Neural cell (in vitro differentiated cells): ENCODE measurements around the gene HOMER2. TPM values are rescaled to one million over a fixed set of nuclear protein-coding genes. Genes with fewer than 3 reads are reported as not detected.

ENCODE experiments used
- H2AFZ ChIP-seq: fragments of 200-600, 300-800 bp; sonication (generic), shearing (Covaris generic); 2 replicates; pipeline ENCODE4 v1.6.0; 2014; ENCODE audit warnings: low read depth, mild to moderate bottlenecking, antibody characterized with exemption, low read length, moderate library complexity
- H3F3A ChIP-seq: fragments of 200-600 bp; shearing (Covaris generic); 2 replicates; pipeline ENCODE4 v1.6.1; 2016; ENCODE audit warnings: mild to moderate bottlenecking, moderate library complexity, mixed read lengths, antibody characterized with exemption, low read length; ENCODE audit not compliant: insufficient read depth, poor library complexity, severe bottlenecking
- H3K27ac ChIP-seq: fragments of 200-600, 300-800 bp; sonication (generic), shearing (Covaris generic); 2 replicates; pipeline ENCODE4 v1.5.1; 2014; ENCODE audit warnings: mild to moderate bottlenecking, low read length, moderate library complexity
- H3K27me3 ChIP-seq: fragments of 300-800, 200-600 bp; sonication (generic), shearing (Covaris generic); 2 replicates; pipeline ENCODE4 v1.6.0; 2014; ENCODE audit warnings: mild to moderate bottlenecking, low read depth, low read length, moderate library complexity; ENCODE audit not compliant: insufficient read depth
- H3K36me3 ChIP-seq: fragments of 300-800, 200-600 bp; sonication (generic), shearing (Covaris generic); 2 replicates; pipeline ENCODE4 v1.5.1; 2014; ENCODE audit warnings: mild to moderate bottlenecking, antibody characterized with exemption, low read length, moderate library complexity; ENCODE audit not compliant: insufficient read depth
- H3K4me2 ChIP-seq: fragments of 300-800, 200-600 bp; sonication (generic), shearing (Covaris generic); 2 replicates; pipeline ENCODE4 v1.6.0; 2014; ENCODE audit warnings: mild to moderate bottlenecking, low read length
- H3K4me3 ChIP-seq: fragments of 300-800, 200-600 bp; sonication (generic), shearing (Covaris generic); 2 replicates; pipeline ENCODE4 v1.5.1; 2014; ENCODE audit warnings: mild to moderate bottlenecking, low read length, moderate library complexity
- H3K79me2 ChIP-seq: fragments of 200-600 bp; shearing (Covaris generic); replicated peaks from 2 replicates; pipeline ENCODE4 v1.6.0; 2014; ENCODE audit warnings: mild to moderate bottlenecking, low read length, moderate library complexity; ENCODE audit not compliant: insufficient read depth
- H3K9ac ChIP-seq: fragments of 300-800, 200-600 bp; sonication (generic), shearing (Covaris generic); 2 replicates; pipeline ENCODE4 v1.6.1; 2016; ENCODE audit warnings: mild to moderate bottlenecking, low read length, mixed read lengths
- H3K9me2 ChIP-seq: fragments of 200-600 bp; shearing (Covaris generic); 2 replicates; pipeline ENCODE4 v1.6.1; 2016; ENCODE audit warnings: mild to moderate bottlenecking, low read length, mixed read lengths; ENCODE audit not compliant: insufficient read depth
- H3K9me3 ChIP-seq: fragments of 200-600, 300-800 bp; sonication (generic), shearing (Covaris generic); 2 replicates; pipeline ENCODE4 v1.6.1; 2016; ENCODE audit warnings: mild to moderate bottlenecking, mixed run types, low read length, moderate library complexity, mixed read lengths
- H4K20me1 ChIP-seq: fragments of 200-600 bp; shearing (Covaris generic); 2 replicates; pipeline ENCODE4 v1.6.1; 2016; ENCODE audit warnings: mild to moderate bottlenecking, mixed run types; ENCODE audit not compliant: insufficient read depth
- CTCF ChIP-seq: fragments of 450-650 bp; IDR thresholded peaks from 2 replicates; pipeline ENCODE4 v1.5.1; 2014; ENCODE audit warnings: antibody characterized with exemption, mild to moderate bottlenecking, moderate library complexity; ENCODE audit not compliant: poor library complexity, severe bottlenecking
- EP300 ChIP-seq: fragments of 450-650 bp; conservative IDR thresholded peaks from 2 replicates; pipeline ENCODE4 v1.6.1; 2014; ENCODE audit warnings: antibody characterized with exemption, mild to moderate bottlenecking, moderate library complexity; ENCODE audit not compliant: poor library complexity, severe bottlenecking
- EZH2 ChIP-seq: fragments of 200-600, 300-800 bp; shearing (Covaris generic), sonication (generic); IDR thresholded peaks from 2 replicates; pipeline ENCODE4 v1.6.1; 2014; ENCODE audit warnings: antibody characterized with exemption, low read length, borderline replicate concordance, mild to moderate bottlenecking; ENCODE audit not compliant: insufficient read depth, poor library complexity, severe bottlenecking
- MXI1 ChIP-seq: fragments of 450-650 bp; conservative IDR thresholded peaks from 2 replicates; pipeline ENCODE4 v1.6.1; 2014; ENCODE audit warnings: antibody characterized with exemption, mild to moderate bottlenecking; ENCODE audit not compliant: poor library complexity, severe bottlenecking
- POLR2AphosphoS5 ChIP-seq: IDR thresholded peaks from 2 replicates; pipeline ENCODE4 v1.6.1; 2012
- RAD21 ChIP-seq: fragments of 450-650 bp; conservative IDR thresholded peaks from 2 replicates; pipeline ENCODE4 v1.6.1; 2014; ENCODE audit warnings: antibody characterized with exemption, mild to moderate bottlenecking, moderate library complexity
- SMC3 ChIP-seq: fragments of 450-650 bp; conservative IDR thresholded peaks from 2 replicates; pipeline ENCODE4 v1.6.1; 2014; ENCODE audit warnings: antibody characterized with exemption, mild to moderate bottlenecking, moderate library complexity; ENCODE audit not compliant: poor library complexity
- TAF1 ChIP-seq: IDR thresholded peaks from 2 replicates; pipeline ENCODE4 v1.6.1; 2012; ENCODE audit warnings: low read depth
- polyA plus RNA-seq: library from polyadenylated mRNA; depleted of rRNA; stranded (reverse); fragments of >200 nt; gene quantifications from 2 replicates; pipeline ENCODE4 v1.2.3, GENCODE V29; 2014
- TF ChIP-seq, protein P1 (sequence below): IDR thresholded peaks from 2 replicates; pipeline ENCODE4 v1.6.1; 2012; ENCODE audit warnings: borderline replicate concordance

Gene HOMER2
- polyA plus RNA-seq, 1 donor from 2014 or later = 21.7 TPM

GRCh38 chr15:82928711-82929110 lies 23.8 kb downstream of the HOMER2 start:
- Histone ChIP-seq H3F3A (no peaks in the 10 kb centered on the region), H3K79me2 (no peaks in the 10 kb centered on the region), H3K36me3 (no peaks in the 10 kb centered on the region), H3K9me2 (no peaks in the 10 kb centered on the region), H3K4me2 (no peak overlapping the region), H3K4me3 (no peak overlapping the region), H2AFZ (no peak overlapping the region), H3K9ac (no peak overlapping the region), H3K9me3 (no peaks in the 10 kb centered on the region), H4K20me1 (no peaks in the 10 kb centered on the region), H3K27ac (no peak overlapping the region), H3K27me3 (no peaks in the 10 kb centered on the region)
- TF ChIP-seq MXI1 (no peak), SMC3 (no peak), EZH2 (no peak), POLR2AphosphoS5 (no peak), CTCF (no peak), RAD21 (no peak), EP300 (no peak), TAF1 (no peak)
- TF ChIP-seq, protein P1, sequence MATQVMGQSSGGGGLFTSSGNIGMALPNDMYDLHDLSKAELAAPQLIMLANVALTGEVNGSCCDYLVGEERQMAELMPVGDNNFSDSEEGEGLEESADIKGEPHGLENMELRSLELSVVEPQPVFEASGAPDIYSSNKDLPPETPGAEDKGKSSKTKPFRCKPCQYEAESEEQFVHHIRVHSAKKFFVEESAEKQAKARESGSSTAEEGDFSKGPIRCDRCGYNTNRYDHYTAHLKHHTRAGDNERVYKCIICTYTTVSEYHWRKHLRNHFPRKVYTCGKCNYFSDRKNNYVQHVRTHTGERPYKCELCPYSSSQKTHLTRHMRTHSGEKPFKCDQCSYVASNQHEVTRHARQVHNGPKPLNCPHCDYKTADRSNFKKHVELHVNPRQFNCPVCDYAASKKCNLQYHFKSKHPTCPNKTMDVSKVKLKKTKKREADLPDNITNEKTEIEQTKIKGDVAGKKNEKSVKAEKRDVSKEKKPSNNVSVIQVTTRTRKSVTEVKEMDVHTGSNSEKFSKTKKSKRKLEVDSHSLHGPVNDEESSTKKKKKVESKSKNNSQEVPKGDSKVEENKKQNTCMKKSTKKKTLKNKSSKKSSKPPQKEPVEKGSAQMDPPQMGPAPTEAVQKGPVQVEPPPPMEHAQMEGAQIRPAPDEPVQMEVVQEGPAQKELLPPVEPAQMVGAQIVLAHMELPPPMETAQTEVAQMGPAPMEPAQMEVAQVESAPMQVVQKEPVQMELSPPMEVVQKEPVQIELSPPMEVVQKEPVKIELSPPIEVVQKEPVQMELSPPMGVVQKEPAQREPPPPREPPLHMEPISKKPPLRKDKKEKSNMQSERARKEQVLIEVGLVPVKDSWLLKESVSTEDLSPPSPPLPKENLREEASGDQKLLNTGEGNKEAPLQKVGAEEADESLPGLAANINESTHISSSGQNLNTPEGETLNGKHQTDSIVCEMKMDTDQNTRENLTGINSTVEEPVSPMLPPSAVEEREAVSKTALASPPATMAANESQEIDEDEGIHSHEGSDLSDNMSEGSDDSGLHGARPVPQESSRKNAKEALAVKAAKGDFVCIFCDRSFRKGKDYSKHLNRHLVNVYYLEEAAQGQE = no peak

GRCh38 chr15:82923744-82924143 lies 28.8 kb downstream of the HOMER2 start:
- Histone ChIP-seq H3K27me3 (no peaks in the 10 kb centered on the region), H3K9me2 (no peaks in the 10 kb centered on the region), H3F3A (no peaks in the 10 kb centered on the region), H4K20me1 (no peaks in the 10 kb centered on the region), H3K79me2 (no peaks in the 10 kb centered on the region), H3K4me2 (no peak overlapping the region), H3K9ac (no peak overlapping the region), H3K4me3 (no peak overlapping the region), H2AFZ (no peak overlapping the region), H3K36me3 (no peaks in the 10 kb centered on the region), H3K9me3 (no peaks in the 10 kb centered on the region), H3K27ac (no peak overlapping the region)
- TF ChIP-seq, protein P1 = no peak
- TF ChIP-seq MXI1 = no peak
- no peak for TF ChIP-seq EZH2
- TF ChIP-seq SMC3 = no peak
- no peak for TF ChIP-seq POLR2AphosphoS5
- TF ChIP-seq EP300 = no peak
- TF ChIP-seq CTCF = no peak
- TF ChIP-seq RAD21 = no peak
- no peak for TF ChIP-seq TAF1
